Esophagus squamous epithelium (tissue), 5 donors: Measurements from ENCODE around the gene SLC23A3. TPM values are rescaled to one million over a fixed set of nuclear protein-coding genes. Genes with fewer than 3 reads are reported as not detected.

Source experiments
- DNase-seq: peaks from one replicate; lab custom pipeline; 2025; lab: John Stamatoyannopoulos, UW
- H3K27ac ChIP-seq, 4 donors: fragments of 200-600 bp; sonication (generic); one replicate each; pipeline ENCODE4 v1.5.1; 2016 to 2019; ENCODE audit warnings: mild to moderate bottlenecking in 1 of 4
- H3K27me3 ChIP-seq, 4 donors: fragments of 200-600 bp; sonication (generic); 1 replicate in 3 of 4; 2 replicates in 1 of 4; pipeline versions ENCODE4 v1.5.1 to v1.6.0; 2017 to 2021; ENCODE audit warnings: antibody characterized with exemption in 1 of 4
- H3K36me3 ChIP-seq, 3 donors: fragments of 200-600 bp; sonication (generic); one replicate each; pipeline ENCODE4 v1.5.1; 2016 to 2019
- H3K4me1 ChIP-seq, 3 donors: fragments of 200-600 bp; sonication (generic); one replicate each; pipeline ENCODE4 v1.5.1; 2017 to 2019
- H3K4me3 ChIP-seq, 4 donors: fragments of 200-600 bp; sonication (generic); 1 replicate in 3 of 4; 2 replicates in 1 of 4; pipeline ENCODE4 v1.5.1; 2016 to 2019; ENCODE audit warnings: mild to moderate bottlenecking in 2 of 4, moderate library complexity in 1 of 4
- H3K9me3 ChIP-seq, 3 donors: fragments of 200-600 bp; sonication (generic); one replicate each; pipeline ENCODE4 v1.5.1; 2016 to 2019
- POLR2A ChIP-seq, 4 donors: fragments of 450-650 bp; IDR thresholded peaks; one replicate each; pipeline ENCODE4 v1.6.1; 2017; ENCODE audit warnings: antibody characterized with exemption in 4 of 4, mild to moderate bottlenecking in 4 of 4, moderate library complexity in 3 of 4
- WGBS, 2 donors: methylation state at CpG; one replicate each; pipeline ENCODE4 v1.1.5; 2018; 5-methylcytosine and 5-hydroxymethylcytosine counted together
- intact Hi-C: fragments of 100-400 bp; cut with DNase I; formaldehyde crosslinking; loops from one replicate; pipeline ENCODE4 v1.15.0; 2022
- total RNA-seq, 4 donors: library from RNA; depleted of rRNA; stranded (reverse); fragments of >200 nt; gene quantifications; one replicate each; pipeline ENCODE4 v1.1.0, GENCODE V29; 2016
- TF ChIP-seq, protein P1 (sequence below), 6 experiments: fragments of 450-650 bp in 4 of 6; fragments of 200-600 bp in 2 of 6; sonication (generic) in 2 of 6; IDR thresholded peaks; one replicate each; pipeline ENCODE4 v1.5.1; 2016 to 2019; ENCODE audit warnings: antibody characterized with exemption in 6 of 6, mild to moderate bottlenecking in 4 of 6, moderate library complexity in 4 of 6
- donor health status: DM: yes; HTN: yes; CAD: no.

The SLC23A3 gene
- total RNA-seq, 4 donors from 2014 or later = 0.82 to 1.7 (median 1.3) TPM

DNA sequence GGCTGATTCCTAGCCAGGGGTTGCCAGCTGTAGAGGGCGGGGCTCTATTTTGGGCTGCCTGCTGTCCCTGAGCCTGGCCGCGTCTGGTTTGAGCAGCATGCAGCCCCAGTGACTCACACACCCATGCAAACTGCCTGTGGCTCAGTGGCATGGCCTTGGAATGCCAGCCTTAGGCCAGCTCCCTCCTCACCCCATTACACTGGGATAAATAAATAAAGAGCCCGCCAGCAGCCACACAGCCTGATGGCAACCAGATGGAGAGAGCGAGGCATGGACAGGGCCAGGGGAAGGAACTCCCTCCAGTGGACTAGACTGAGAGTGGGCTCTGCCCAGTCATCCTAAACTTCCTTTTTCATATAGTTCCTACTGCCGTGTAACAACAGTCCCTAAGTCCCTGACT is 27.5 kb downstream of the SLC23A3 start:
- no peak overlapping the region for H3K4me3 ChIP-seq
- intact Hi-C loops = no loop called here
- H3K27me3 ChIP-seq = no peaks in the 10 kb centered on the region
- 86 to 94% methylated on average over 3 to 5 of the region's 6 CpGs for WGBS, 2 donors
- H3K4me1 ChIP-seq = no peaks in the 10 kb centered on the region
- no peaks in the 10 kb centered on the region for H3K9me3 ChIP-seq
- TF ChIP-seq, protein P1, sequence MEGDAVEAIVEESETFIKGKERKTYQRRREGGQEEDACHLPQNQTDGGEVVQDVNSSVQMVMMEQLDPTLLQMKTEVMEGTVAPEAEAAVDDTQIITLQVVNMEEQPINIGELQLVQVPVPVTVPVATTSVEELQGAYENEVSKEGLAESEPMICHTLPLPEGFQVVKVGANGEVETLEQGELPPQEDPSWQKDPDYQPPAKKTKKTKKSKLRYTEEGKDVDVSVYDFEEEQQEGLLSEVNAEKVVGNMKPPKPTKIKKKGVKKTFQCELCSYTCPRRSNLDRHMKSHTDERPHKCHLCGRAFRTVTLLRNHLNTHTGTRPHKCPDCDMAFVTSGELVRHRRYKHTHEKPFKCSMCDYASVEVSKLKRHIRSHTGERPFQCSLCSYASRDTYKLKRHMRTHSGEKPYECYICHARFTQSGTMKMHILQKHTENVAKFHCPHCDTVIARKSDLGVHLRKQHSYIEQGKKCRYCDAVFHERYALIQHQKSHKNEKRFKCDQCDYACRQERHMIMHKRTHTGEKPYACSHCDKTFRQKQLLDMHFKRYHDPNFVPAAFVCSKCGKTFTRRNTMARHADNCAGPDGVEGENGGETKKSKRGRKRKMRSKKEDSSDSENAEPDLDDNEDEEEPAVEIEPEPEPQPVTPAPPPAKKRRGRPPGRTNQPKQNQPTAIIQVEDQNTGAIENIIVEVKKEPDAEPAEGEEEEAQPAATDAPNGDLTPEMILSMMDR (IDR thresholded peaks at IDR 0.05) = no peak
- TF ChIP-seq POLR2A (IDR thresholded peaks at IDR 0.05) = no peak
- no peak overlapping the region for H3K27ac ChIP-seq
- no peak for DNase-seq
- peaks cover 7 to 84% (median 10%) of the 10 kb centered on the region in 3 donors for H3K36me3 ChIP-seq

DNA sequence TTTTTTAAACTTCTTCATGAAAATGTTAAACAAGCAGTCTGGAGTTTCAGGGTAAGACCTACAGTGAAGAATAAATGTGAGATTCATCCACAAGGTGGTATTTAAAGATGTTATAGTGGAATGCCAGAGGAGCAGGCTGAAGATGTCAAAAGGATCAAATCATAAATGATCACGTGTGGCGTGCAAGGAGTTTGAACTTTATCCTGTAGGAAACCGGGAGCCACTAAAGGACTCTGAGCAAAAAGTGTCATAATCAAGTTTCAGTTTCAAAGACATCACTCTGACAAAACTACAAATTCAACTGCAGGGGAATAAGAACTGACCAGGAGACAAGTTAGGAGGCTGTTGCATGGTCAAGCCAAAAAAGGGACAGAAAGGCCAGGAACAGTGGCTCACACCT is 29.1 kb downstream of the SLC23A3 start:
- no peak for DNase-seq
- H3K4me1 ChIP-seq = no peaks in the 10 kb centered on the region
- H3K27me3 ChIP-seq = no peaks in the 10 kb centered on the region
- no peak for TF ChIP-seq POLR2A (IDR thresholded peaks at IDR 0.05)
- TF ChIP-seq, protein P1 (IDR thresholded peaks at IDR 0.05) = no peak
- intact Hi-C loops = no loop called here
- H3K9me3 ChIP-seq = no peaks in the 10 kb centered on the region
- H3K36me3 ChIP-seq = peaks cover 7 to 77% (median 7%) of the 10 kb centered on the region in 3 donors
- WGBS, 2 donors = 92 to 96% methylated on average over 3 of the region's 3 CpGs
- no peak overlapping the region for H3K27ac ChIP-seq
- H3K4me3 ChIP-seq = no peak overlapping the region

DNA sequence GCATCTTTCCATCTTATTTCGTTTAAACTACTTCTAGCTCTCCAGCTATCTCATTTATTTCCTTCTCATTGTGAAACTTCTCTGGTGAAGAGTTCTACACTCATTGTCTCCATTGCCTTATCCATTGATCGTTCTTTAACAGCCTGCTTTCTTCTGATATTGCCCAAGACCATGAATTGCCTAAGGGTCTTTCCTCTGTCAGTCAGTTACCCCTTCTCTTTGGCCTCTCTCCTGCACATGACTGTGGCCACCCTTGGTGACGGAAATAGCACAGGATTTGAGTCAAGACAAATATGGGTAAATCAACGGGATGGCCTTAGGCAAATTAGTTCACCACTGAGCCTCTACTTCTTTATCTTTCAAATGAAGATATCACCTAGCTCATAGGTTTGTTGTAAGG is 35.9 kb downstream of the SLC23A3 start:
- no peak for DNase-seq
- intact Hi-C loops = no loop called here
- no peak overlapping the region for H3K27ac ChIP-seq
- H3K9me3 ChIP-seq = no peaks in the 10 kb centered on the region
- WGBS, 2 donors = 76 to 87% methylated on average over 4 of the region's 4 CpGs
- H3K27me3 ChIP-seq = no peaks in the 10 kb centered on the region
- no peak overlapping the region for H3K4me3 ChIP-seq
- no peak for TF ChIP-seq POLR2A (IDR thresholded peaks at IDR 0.05)
- TF ChIP-seq, protein P1 (IDR thresholded peaks at IDR 0.05) = no peak
- no peaks in the 10 kb centered on the region for H3K4me1 ChIP-seq
- H3K36me3 ChIP-seq = peaks cover 0 to 11% (median 0%) of the 10 kb centered on the region in 3 donors

DNA sequence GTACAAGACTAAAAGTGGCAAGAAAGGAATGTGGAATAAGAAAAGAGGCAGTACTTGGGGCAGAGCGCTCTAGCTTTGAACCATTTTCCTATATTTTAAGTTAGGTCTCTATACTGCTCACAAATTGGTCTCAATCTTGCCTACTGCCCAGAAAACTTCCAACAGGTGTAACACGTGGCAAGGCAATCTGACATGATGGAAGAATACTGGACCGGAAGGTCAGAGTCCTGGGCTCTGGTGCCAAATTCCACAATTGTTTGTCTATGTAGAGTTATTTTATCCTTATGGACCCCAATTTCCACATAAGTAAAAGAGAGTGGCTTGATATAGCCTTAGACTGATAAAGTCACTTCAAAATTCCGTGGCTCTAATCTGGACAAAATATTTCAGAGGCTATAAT is 38.1 kb downstream of the SLC23A3 start:
- intact Hi-C loops = no loop called here

DNA sequence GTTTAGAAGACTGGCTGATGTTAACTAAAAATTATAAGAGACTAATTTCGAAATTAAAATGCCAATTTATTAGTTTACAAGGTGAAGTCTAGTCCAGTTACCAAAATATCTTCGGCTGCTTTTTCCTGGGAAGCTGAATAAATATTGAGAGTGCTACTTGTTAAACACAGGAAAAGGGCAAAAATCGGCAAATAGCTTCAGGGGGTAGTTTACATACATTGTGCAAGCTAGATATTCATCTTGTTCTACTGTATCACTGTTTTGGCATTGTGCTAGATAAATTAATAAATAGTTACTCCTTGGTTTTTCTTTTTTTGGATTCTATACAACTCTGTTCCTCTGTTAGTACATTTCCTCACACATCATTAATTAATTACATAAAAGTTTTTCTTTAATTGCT is 38.5 kb downstream of the SLC23A3 start:
- Histone ChIP-seq H3K4me1 (peaks cover 0 to 12% (median 0%) of the 10 kb centered on the region in 3 donors), H3K27ac (no peak overlapping the region), H3K4me3 (no peak overlapping the region), H3K9me3 (no peaks in the 10 kb centered on the region), H3K27me3 (no peaks in the 10 kb centered on the region), H3K36me3 (peaks cover 0 to under 1% (median 0%) of the 10 kb centered on the region in 3 donors)
- 57 to 66% methylated on average over 3 of the region's 3 CpGs for WGBS, 2 donors
- TF ChIP-seq, protein P1 (IDR thresholded peaks at IDR 0.05) = no peak
- TF ChIP-seq POLR2A (IDR thresholded peaks at IDR 0.05) = no peak
- DNase-seq = no peak
- intact Hi-C loops = no loop called here

More for the DNA sequence above, 38.1 kb downstream of the SLC23A3 start:
- Histone ChIP-seq H3K9me3 (no peaks in the 10 kb centered on the region), H3K27me3 (no peaks in the 10 kb centered on the region), H3K4me3 (no peak overlapping the region), H3K4me1 (peaks cover 0 to 8% (median 0%) of the 10 kb centered on the region in 3 donors), H3K27ac (no peak overlapping the region), H3K36me3 (peaks cover 0 to 5% (median 0%) of the 10 kb centered on the region in 3 donors)
- TF ChIP-seq POLR2A (IDR thresholded peaks at IDR 0.05) = no peak
- WGBS, 2 donors = 73 to 86% methylated on average over 4 of the region's 4 CpGs
- no peak for DNase-seq

DNA sequence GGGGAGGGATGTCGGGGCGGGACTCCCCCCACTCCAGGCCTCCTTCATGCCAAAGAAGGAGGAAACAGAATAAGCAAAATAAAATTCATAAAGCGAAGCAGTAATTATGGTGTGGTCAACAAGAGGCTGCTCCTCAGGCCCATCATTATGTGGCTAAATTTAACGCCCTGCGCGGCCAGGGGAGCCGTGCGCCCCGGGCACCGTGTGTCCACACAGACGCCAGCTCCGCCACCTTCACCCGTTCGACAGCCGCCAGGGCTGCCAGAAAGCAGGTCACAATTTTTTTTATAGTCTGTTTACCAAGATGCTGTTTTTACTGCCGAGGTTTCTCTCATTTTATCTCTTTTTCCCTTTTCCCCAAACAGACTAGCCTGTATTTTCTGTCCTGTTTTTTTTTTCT is 40.2 kb downstream of the SLC23A3 start:
- intact Hi-C loops = no loop called here
- Histone ChIP-seq H3K9me3 (no peaks in the 10 kb centered on the region), H3K4me1 (peaks cover 0 to 16% (median 0%) of the 10 kb centered on the region in 3 donors), H3K27ac (no peak overlapping the region), H3K4me3 (no peak overlapping the region), H3K36me3 (no peaks in the 10 kb centered on the region), H3K27me3 (no peaks in the 10 kb centered on the region)
- 98% methylated on average over 15 to 16 of the region's 16 CpGs for WGBS, 2 donors
- DNase-seq = no peak
- TF ChIP-seq, protein P1 (IDR thresholded peaks at IDR 0.05) = no peak
- TF ChIP-seq POLR2A (IDR thresholded peaks at IDR 0.05) = no peak
